ENCODE measurements around the gene CIBAR2. TPM values are rescaled to one million over a fixed set of nuclear protein-coding genes. Genes with fewer than 3 reads are reported as not detected.

Gene CIBAR2
- total RNA-seq, 1 experiment from 2014 or later: not detected

DNA sequence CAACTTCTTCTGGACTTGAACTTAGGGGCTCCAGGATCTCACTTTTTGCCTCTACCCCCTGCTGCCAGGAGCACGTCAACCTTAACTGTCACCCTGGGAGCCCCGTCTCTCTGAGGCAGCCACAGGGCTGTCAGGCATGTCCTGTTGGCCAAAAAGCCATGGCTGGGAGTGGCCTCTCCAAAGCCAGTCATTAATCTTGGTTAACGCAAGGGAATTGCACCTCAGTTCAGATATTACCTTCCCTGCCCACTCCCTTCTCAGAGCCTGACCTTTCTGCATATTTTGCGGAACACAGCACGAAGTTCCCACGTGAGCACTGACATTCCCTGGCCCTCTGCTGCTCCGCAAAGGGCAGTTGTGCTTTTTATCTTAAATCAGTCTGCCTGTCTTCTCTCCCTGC is 44.2 kb upstream of the CIBAR2 start:
- Histone ChIP-seq H2BK20ac (ENCODE audit: low read depth, low read length, poor library complexity, severe bottlenecking) (no peak overlapping the region), H3K56ac (ENCODE audit: insufficient read length, low read depth, low read length) (no peak overlapping the region), H3K18ac (ENCODE audit: insufficient read length, low read depth, low read length) (no peak overlapping the region), H2AFZ (ENCODE audit: low read length) (no peak overlapping the region), H3K79me2 (ENCODE audit: insufficient read depth, low read length) (no peaks in the 10 kb centered on the region), H4K91ac (ENCODE audit: insufficient read length, low read depth, low read length) (no peak overlapping the region), H3K4me1 (ENCODE audit: insufficient read depth, low read length) (no peaks in the 10 kb centered on the region; the same call in 1 of the 2 replicates), H4K20me1 (ENCODE audit: control insufficient read depth, insufficient read depth, insufficient read length) (no peaks in the 10 kb centered on the region), H3K27ac (ENCODE audit: insufficient read length, low read depth, low read length) (no peak overlapping the region), H4K8ac (replicated peaks; ENCODE audit: insufficient read length, low read depth, low read length) (no peak overlapping the region), H3K23me2 (ENCODE audit: insufficient read length, low read depth, low read length, poor library complexity, severe bottlenecking) (no peaks in the 10 kb centered on the region), H3K4ac (ENCODE audit: low read depth, low read length) (no peak overlapping the region), H2AK5ac (ENCODE audit: insufficient read length, low read length) (no peak overlapping the region), H2BK120ac (ENCODE audit: low read depth, low read length, poor library complexity, severe bottlenecking) (no peak overlapping the region), H4K5ac (ENCODE audit: insufficient read length, low read depth, low read length) (no peak overlapping the region), H2BK5ac (ENCODE audit: insufficient read length, low read length) (no peak overlapping the region), H3K14ac (ENCODE audit: insufficient read depth, low read length) (no peak overlapping the region), H3K79me1 (ENCODE audit: insufficient read depth, low read depth, low read length, poor library complexity, severe bottlenecking) (no peaks in the 10 kb centered on the region), H2BK12ac (ENCODE audit: insufficient read length, low read depth, low read length) (no peak overlapping the region), H3K9ac (ENCODE audit: extremely low read depth, insufficient read length, low read length) (no peak overlapping the region), H3K9me3 (ENCODE audit: control insufficient read depth, low read depth, low read length) (no peaks in the 10 kb centered on the region), H3K23ac (ENCODE audit: insufficient read length, low read depth, low read length) (no peak overlapping the region), H3K4me2 (ENCODE audit: insufficient read depth, insufficient read length, low read length) (no peak overlapping the region), H3K27me3 (ENCODE audit: insufficient read depth, low read length) (no peaks in the 10 kb centered on the region; the same call in 1 of the 2 replicates), H2BK15ac (ENCODE audit: low read depth, low read length) (no peak overlapping the region), H3T11ph (ENCODE audit: low read length) (no peak overlapping the region)
- TF ChIP-seq, protein P1, sequence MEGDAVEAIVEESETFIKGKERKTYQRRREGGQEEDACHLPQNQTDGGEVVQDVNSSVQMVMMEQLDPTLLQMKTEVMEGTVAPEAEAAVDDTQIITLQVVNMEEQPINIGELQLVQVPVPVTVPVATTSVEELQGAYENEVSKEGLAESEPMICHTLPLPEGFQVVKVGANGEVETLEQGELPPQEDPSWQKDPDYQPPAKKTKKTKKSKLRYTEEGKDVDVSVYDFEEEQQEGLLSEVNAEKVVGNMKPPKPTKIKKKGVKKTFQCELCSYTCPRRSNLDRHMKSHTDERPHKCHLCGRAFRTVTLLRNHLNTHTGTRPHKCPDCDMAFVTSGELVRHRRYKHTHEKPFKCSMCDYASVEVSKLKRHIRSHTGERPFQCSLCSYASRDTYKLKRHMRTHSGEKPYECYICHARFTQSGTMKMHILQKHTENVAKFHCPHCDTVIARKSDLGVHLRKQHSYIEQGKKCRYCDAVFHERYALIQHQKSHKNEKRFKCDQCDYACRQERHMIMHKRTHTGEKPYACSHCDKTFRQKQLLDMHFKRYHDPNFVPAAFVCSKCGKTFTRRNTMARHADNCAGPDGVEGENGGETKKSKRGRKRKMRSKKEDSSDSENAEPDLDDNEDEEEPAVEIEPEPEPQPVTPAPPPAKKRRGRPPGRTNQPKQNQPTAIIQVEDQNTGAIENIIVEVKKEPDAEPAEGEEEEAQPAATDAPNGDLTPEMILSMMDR (conservative IDR thresholded peaks at IDR 0.05): no peak
- no peaks in the 10 kb centered on the region for H3K36me3 Mint-ChIP-seq (ENCODE audit: insufficient read depth in 1 of 3, low read depth in 3 of 3)
- peaks cover 17 to 25% of the 10 kb centered on the region in 2 experiments for H3K4me1 Mint-ChIP-seq
- no peak for DNase-seq
- H3K9me3 Mint-ChIP-seq: no peaks in the 10 kb centered on the region; a peak in 1 of 5 replicates
- peaks cover 2% of the 10 kb centered on the region; the same call in 1 of the 2 replicates for H3K27me3 Mint-ChIP-seq (ENCODE audit: low read depth)
- WGBS (ENCODE audit: extremely low coverage, insufficient read length, low lambda C conversion rate): no CpG with 5 or more reads among the region's 7 CpGs
- no peak overlapping the region for H3K27ac Mint-ChIP-seq
- H3K4me3 Mint-ChIP-seq: no peak overlapping the region; a peak in 1 of 5 replicates

All from H9 (cell line).